Fibroblast of the aortic adventitia (primary cell): ENCODE results near the gene ADAMTS1. TPM values are rescaled to one million over a fixed set of nuclear protein-coding genes. Genes with fewer than 3 reads are reported as not detected.
A peak's percentile ranks its signal among the peaks of the same experiment; 100 is the strongest.

Experiments used
- DNase-seq: peaks from one replicate; pipeline ENCODE4 v3.0.0-alpha.2; 2010; ENCODE audit warnings: low read depth
- H3K4me3 ChIP-seq: 2 replicates; pipeline ENCODE4 v1.5.1; 2011; ENCODE audit warnings: low read depth, mild to moderate bottlenecking, control low read depth, low read length, moderate library complexity
- total RNA-seq: library from RNA; depleted of rRNA; stranded (reverse); fragments of >200 nt; gene quantifications from 2 replicates; pipeline ENCODE4 v1.2.3, GENCODE V29; 2012; ENCODE audit warnings: low replicate concordance
- TF ChIP-seq, protein P1 (sequence below): IDR thresholded peaks from 2 replicates; pipeline ENCODE4 v1.5.1; 2011; ENCODE audit warnings: mild to moderate bottlenecking, low read length, control low read depth, inconsistent platforms; ENCODE audit not compliant: insufficient read depth

The ADAMTS1 gene
- 284 and 390 TPM in 2 replicates for total RNA-seq

DNA sequence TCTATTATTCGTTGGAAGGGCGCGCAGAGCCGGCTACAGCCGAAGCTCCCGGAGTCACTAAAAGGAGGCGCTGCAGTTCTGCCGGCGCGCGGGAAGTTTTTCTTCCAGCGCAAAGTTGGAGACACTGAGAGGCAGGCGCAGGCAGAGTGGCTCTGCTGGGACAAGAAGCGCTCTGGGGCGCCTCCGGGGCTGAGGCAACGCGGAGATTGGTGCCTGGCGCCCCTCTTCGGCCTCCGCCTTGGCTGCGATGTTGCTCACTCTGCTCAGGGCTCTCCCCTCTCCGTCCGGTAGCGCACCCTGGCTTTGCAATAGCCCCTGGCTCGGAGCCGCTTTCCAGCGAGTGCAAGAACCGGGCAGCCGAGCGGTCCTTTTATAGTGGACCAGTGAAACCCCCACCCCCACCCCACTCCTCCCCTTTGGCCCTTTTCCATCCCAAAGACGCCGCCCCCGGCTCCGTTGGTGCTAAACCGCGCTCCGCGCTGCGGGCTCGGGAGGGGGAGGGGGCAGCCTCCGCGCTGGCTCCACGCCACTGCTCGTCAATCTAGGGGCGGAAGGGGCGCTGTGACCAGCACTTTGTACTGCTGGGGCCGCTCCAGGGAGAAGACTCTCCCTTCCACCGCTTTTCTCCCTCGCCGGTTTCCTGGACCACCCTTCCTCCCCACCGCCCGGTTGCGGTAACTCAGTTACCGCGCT is at the start of gene ADAMTS1:
TSS of gene ADAMTS1 (minus strand) at position 344 of the 693 bp plus-strand sequence. CDS start 455 bp downstream, outside the sequence.
- TF ChIP-seq, protein P1, sequence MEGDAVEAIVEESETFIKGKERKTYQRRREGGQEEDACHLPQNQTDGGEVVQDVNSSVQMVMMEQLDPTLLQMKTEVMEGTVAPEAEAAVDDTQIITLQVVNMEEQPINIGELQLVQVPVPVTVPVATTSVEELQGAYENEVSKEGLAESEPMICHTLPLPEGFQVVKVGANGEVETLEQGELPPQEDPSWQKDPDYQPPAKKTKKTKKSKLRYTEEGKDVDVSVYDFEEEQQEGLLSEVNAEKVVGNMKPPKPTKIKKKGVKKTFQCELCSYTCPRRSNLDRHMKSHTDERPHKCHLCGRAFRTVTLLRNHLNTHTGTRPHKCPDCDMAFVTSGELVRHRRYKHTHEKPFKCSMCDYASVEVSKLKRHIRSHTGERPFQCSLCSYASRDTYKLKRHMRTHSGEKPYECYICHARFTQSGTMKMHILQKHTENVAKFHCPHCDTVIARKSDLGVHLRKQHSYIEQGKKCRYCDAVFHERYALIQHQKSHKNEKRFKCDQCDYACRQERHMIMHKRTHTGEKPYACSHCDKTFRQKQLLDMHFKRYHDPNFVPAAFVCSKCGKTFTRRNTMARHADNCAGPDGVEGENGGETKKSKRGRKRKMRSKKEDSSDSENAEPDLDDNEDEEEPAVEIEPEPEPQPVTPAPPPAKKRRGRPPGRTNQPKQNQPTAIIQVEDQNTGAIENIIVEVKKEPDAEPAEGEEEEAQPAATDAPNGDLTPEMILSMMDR: peak; percentile 20
- peak within 1 kb of the TSS; percentile 99 for H3K4me3 ChIP-seq
- peak; percentile 96 for DNase-seq

DNA sequence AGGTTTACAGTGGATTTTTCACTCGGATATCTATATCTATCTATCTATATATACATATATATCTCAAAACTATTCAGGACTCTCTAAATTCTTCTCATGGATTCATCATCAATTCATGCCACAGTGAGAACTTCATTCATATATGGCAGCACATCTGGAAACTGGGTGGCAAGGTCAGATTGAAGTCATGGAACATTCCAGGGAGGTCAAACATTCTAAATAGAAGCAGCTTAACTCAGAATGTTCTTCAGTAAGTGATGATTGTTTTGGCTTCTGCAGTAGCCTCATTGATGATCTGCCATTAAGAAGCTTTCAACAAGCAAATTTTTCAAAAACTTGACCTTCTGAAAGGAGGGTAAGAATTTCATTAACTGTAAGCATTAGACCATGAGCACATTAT is 46.9 kb upstream of the ADAMTS1 start:
- no peak overlapping the region for H3K4me3 ChIP-seq
- no peak for DNase-seq
- TF ChIP-seq, protein P1: no peak

DNA sequence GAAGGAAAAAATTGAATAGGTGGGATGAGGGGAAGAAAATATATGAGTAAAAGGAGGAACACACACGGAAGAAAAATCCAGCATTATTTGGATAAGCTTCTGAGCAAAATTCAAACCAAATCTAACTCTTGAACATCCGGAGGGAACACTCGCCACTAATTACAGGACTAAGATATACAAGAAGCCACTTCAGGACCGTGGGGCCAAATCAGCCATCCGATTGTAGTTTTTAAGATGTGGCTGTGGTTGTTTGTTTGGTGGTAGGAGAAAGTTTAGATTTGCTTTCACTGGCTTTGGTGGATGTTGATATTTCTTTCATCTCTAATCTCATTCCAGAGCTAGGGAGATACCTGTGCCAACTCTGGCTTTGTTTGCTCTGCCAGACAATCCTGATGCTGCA is 43.7 kb upstream of the ADAMTS1 start:
- H3K4me3 ChIP-seq: no peak overlapping the region
- TF ChIP-seq, protein P1: no peak
- no peak for DNase-seq

DNA sequence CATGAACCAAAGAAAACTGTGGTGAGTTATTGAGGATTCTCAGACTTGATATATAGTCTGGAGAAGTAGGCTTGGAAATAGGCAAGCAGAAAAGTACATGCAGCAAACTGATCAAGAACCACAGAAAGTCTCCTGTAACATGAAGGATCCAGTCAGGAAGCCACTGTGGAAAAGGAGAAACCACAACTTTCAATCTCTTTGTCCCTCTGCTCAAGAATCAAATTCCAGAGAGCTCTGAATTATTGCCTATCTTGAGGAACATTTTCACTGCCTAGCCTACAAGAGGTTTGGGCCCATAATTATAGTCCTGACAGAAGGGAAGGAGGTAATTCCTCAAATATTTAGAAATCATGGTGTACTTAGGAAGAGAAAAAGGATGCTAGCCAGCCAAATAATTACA is 43.0 kb upstream of the ADAMTS1 start:
- no peak overlapping the region for H3K4me3 ChIP-seq
- TF ChIP-seq, protein P1: no peak
- DNase-seq: peak; percentile 18

DNA sequence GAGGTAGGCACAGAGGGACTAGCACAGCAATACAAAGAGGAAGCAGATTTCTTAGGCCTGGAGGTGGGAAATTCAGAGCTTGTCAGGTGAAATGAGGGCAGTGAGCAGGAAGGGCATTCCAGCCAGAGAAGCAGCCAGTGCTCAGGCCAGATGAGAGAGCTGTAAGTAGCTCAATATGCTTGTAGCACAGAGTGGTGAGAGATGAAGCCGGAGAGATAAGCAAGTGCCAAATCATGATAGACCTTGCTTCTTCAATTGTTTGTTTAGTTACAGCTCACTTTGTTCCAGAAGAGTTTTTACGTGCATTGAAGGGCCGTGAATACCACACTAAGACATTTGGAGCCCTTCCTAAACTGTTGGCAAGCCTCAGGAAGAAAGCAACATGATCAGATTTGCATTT is 42.0 kb upstream of the ADAMTS1 start:
- TF ChIP-seq, protein P1: no peak
- no peak overlapping the region for H3K4me3 ChIP-seq
- peak; percentile 87 for DNase-seq

DNA sequence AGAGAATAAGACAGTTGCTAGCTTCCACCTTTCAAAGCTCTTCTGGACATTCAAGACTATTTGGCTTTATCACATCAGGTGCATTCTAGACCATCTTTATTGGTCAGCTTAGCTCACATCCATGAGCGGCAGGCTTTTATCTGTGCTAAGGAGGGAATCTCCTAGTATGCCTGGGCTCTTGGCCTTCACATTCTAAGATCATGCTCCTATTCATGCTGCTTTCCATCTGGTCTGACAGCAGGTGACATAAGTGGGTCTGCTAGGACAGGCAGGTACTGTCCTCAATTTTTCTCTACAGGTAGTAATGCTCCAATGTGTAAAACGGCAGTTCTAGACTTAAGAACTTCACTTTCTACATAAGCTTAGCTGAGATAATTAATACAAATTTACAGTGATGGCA is 39.2 kb upstream of the ADAMTS1 start:
- no peak for DNase-seq
- H3K4me3 ChIP-seq: no peak overlapping the region
- TF ChIP-seq, protein P1: no peak

DNA sequence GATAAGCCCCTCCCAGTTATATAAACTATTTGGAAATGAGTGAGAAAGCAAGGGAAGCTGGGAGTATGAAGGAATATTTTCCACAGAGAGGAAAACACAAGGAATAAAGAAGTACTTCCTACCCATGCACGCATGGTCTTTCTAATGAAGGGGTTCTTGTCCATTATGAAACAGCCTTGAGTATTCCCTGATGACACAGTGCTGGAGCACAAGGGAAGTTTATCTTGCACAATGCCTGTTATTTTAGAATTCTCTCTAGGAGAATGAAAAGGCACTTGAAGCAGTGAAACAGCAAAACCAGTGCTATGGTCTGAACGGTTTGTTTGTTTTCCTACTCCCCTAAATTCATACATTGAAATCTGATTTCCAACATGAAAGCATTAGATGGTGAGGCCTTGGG is 38.6 kb upstream of the ADAMTS1 start:
- H3K4me3 ChIP-seq: no peak overlapping the region
- TF ChIP-seq, protein P1: no peak
- DNase-seq: peak; percentile 37
